Esophagus squamous epithelium (tissue), 5 donors: ENCODE results near the gene NUFIP2. TPM values are rescaled to one million over a fixed set of nuclear protein-coding genes. Genes with fewer than 3 reads are reported as not detected.
"Not testable (repeated sequence)": the region's sequence is repeated elsewhere in the genome, so short reads cannot be mapped to it uniquely, and the experiment has no call there.

Experiments
- DNase-seq: peaks from one replicate; lab custom pipeline; 2025; lab: John Stamatoyannopoulos, UW
- H3K27ac ChIP-seq, 4 donors: fragments of 200-600 bp; sonication (generic); one replicate each; pipeline ENCODE4 v1.5.1; 2016 to 2019; ENCODE audit warnings: mild to moderate bottlenecking in 1 of 4
- H3K27me3 ChIP-seq, 4 donors: fragments of 200-600 bp; sonication (generic); 1 replicate in 3 of 4; 2 replicates in 1 of 4; pipeline versions ENCODE4 v1.5.1 to v1.6.0; 2017 to 2021; ENCODE audit warnings: antibody characterized with exemption in 1 of 4
- H3K36me3 ChIP-seq, 3 donors: fragments of 200-600 bp; sonication (generic); one replicate each; pipeline ENCODE4 v1.5.1; 2016 to 2019
- H3K4me1 ChIP-seq, 3 donors: fragments of 200-600 bp; sonication (generic); one replicate each; pipeline ENCODE4 v1.5.1; 2017 to 2019
- H3K4me3 ChIP-seq, 4 donors: fragments of 200-600 bp; sonication (generic); 1 replicate in 3 of 4; 2 replicates in 1 of 4; pipeline ENCODE4 v1.5.1; 2016 to 2019; ENCODE audit warnings: mild to moderate bottlenecking in 2 of 4, moderate library complexity in 1 of 4
- H3K9me3 ChIP-seq, 3 donors: fragments of 200-600 bp; sonication (generic); one replicate each; pipeline ENCODE4 v1.5.1; 2016 to 2019
- CTCF ChIP-seq, 6 experiments: fragments of 450-650 bp in 4 of 6; fragments of 200-600 bp in 2 of 6; sonication (generic) in 2 of 6; IDR thresholded peaks; one replicate each; pipeline ENCODE4 v1.5.1; 2016 to 2019; ENCODE audit warnings: antibody characterized with exemption in 6 of 6, mild to moderate bottlenecking in 4 of 6, moderate library complexity in 4 of 6
- POLR2A ChIP-seq, 4 donors: fragments of 450-650 bp; IDR thresholded peaks; one replicate each; pipeline ENCODE4 v1.6.1; 2017; ENCODE audit warnings: antibody characterized with exemption in 4 of 4, mild to moderate bottlenecking in 4 of 4, moderate library complexity in 3 of 4
- WGBS, 2 donors: methylation state at CpG; one replicate each; pipeline ENCODE4 v1.1.5; 2018; 5-methylcytosine and 5-hydroxymethylcytosine counted together
- intact Hi-C: fragments of 100-400 bp; cut with DNase I; formaldehyde crosslinking; loops from one replicate; pipeline ENCODE4 v1.15.0; 2022
- total RNA-seq, 4 donors: library from RNA; depleted of rRNA; stranded (reverse); fragments of >200 nt; gene quantifications; one replicate each; pipeline ENCODE4 v1.1.0, GENCODE V29; 2016
- donor health status: DM: yes; HTN: yes; CAD: no.

Gene NUFIP2
- total RNA-seq, 4 donors from 2014 or later = 20.5 to 33.0 (median 28.4) TPM

- H3K9me3 ChIP-seq = no peaks in the 10 kb centered on the region
- H3K4me1 ChIP-seq = peaks cover 6 to 80% (median 19%) of the 10 kb centered on the region in 3 donors
- intact Hi-C loops = no loop called here
- TF ChIP-seq POLR2A (IDR thresholded peaks at IDR 0.05) (no peak), CTCF (IDR thresholded peaks at IDR 0.05) (peak in 2 of 6 experiments; percentile 7 to 9)
- no peak for DNase-seq
- H3K27ac ChIP-seq = no peak overlapping the region
- H3K36me3 ChIP-seq = peaks cover 16 to 98% (median 25%) of the 10 kb centered on the region in 3 donors
- H3K27me3 ChIP-seq = no peaks in the 10 kb centered on the region
- H3K4me3 ChIP-seq = no peak overlapping the region
- 43 to 52% methylated on average over 4 to 5 of the region's 5 CpGs for WGBS, 2 donors
Measured at GRCh38 chr17:29283496-29283895, 10.5 kb downstream of the NUFIP2 start.

- Histone ChIP-seq H3K4me3 (no peak overlapping the region), H3K27ac (no peak overlapping the region), H3K9me3 (no peaks in the 10 kb centered on the region), H3K27me3 (no peaks in the 10 kb centered on the region), H3K36me3 (peaks cover 12 to 100% (median 13%) of the 10 kb centered on the region in 3 donors), H3K4me1 (peaks cover 6 to 74% (median 32%) of the 10 kb centered on the region in 3 donors)
- TF ChIP-seq CTCF (IDR thresholded peaks at IDR 0.05) (no peak), POLR2A (IDR thresholded peaks at IDR 0.05) (no peak)
- 91 to 93% methylated on average over 5 of the region's 5 CpGs for WGBS, 2 donors
- intact Hi-C loops = no loop called here
- DNase-seq = no peak
Measured at GRCh38 chr17:29279397-29280070, 14.4 kb downstream of the NUFIP2 start.

GRCh38 chr17:29278692-29279091 is 15.3 kb downstream of the NUFIP2 start:
- DNase-seq = no peak
- Histone ChIP-seq H3K9me3 (no peaks in the 10 kb centered on the region), H3K4me1 (peaks cover 6 to 72% (median 30%) of the 10 kb centered on the region in 3 donors), H3K4me3 (no peak overlapping the region), H3K27ac (no peak overlapping the region), H3K27me3 (no peaks in the 10 kb centered on the region), H3K36me3 (peaks cover 12 to 99% (median 15%) of the 10 kb centered on the region in 3 donors)
- intact Hi-C loops = no loop called here
- no peak for TF ChIP-seq POLR2A (IDR thresholded peaks at IDR 0.05)
- TF ChIP-seq CTCF (IDR thresholded peaks at IDR 0.05) = no peak

- H3K36me3 ChIP-seq = peaks cover 0 to 94% (median 6%) of the 10 kb centered on the region in 3 donors
- intact Hi-C loops = no loop called here
- 60 to 75% methylated on average over 1 of the region's 1 CpG for WGBS, 2 donors
Measured at GRCh38 chr17:29273924-29274323, 20.0 kb downstream of the NUFIP2 start.

GRCh38 chr17:29271980-29272379 is 22.0 kb downstream of the NUFIP2 start:
- intact Hi-C loops = not testable (repeated sequence)
- peaks cover 0 to 94% (median 6%) of the 10 kb centered on the region in 3 donors for H3K36me3 ChIP-seq
- 82 to 91% methylated on average over 8 to 9 of the region's 9 CpGs for WGBS, 2 donors

More at GRCh38 chr17:29273924-29274323, 20.0 kb downstream of the NUFIP2 start:
- Histone ChIP-seq H3K4me1 (peaks cover 0 to 58% (median 22%) of the 10 kb centered on the region in 3 donors), H3K9me3 (no peaks in the 10 kb centered on the region), H3K27me3 (no peaks in the 10 kb centered on the region), H3K27ac (no peak overlapping the region), H3K4me3 (no peak overlapping the region)
- no peak for DNase-seq
- TF ChIP-seq POLR2A (IDR thresholded peaks at IDR 0.05) (no peak), CTCF (IDR thresholded peaks at IDR 0.05) (no peak)

More at GRCh38 chr17:29271980-29272379, 22.0 kb downstream of the NUFIP2 start:
- not testable (repeated sequence) for H3K27me3 ChIP-seq, H3K4me3 ChIP-seq, H3K27ac ChIP-seq, DNase-seq, H3K9me3 ChIP-seq
- peaks cover 0 to 47% (median 12%) of the 10 kb centered on the region in 3 donors for H3K4me1 ChIP-seq
